ENCODE results near the gene NYNRIN.

GRCh38 chr14:24399447-24399822, 632 bp downstream of the NYNRIN start:
- TF ChIP-seq TAF1 (IDR thresholded peaks at IDR 0.05; ENCODE audit: borderline replicate concordance, low read depth, low read length) = no peak
- no peak for TF ChIP-seq POLR2A (IDR thresholded peaks at IDR 0.05; ENCODE audit: low read depth, low read length)
